SK-N-SH treated with all-trans-retinoic acid at 6 μM for 48 hours (cell line): ENCODE measurements around the gene KASH5.

ENCODE experiments used
- BACH2 ChIP-seq: fragments of 250-450 bp; sonication (Bioruptor Pico); IDR thresholded peaks from 2 replicates; pipeline ENCODE4 v1.9.0; 2021; ENCODE audit warnings: mild to moderate bottlenecking, borderline replicate concordance
- CREB5 ChIP-seq: fragments of 250-450 bp; sonication (Bioruptor Pico); IDR thresholded peaks from 2 replicates; pipeline ENCODE4 v1.5.1; 2020; ENCODE audit warnings: low read depth, mild to moderate bottlenecking, moderate library complexity
- OSR1 ChIP-seq: fragments of 250-450 bp; sonication (Bioruptor Pico); IDR thresholded peaks from 2 replicates; pipeline ENCODE4 v1.8.0; 2022; ENCODE audit warnings: moderate library complexity, mild to moderate bottlenecking, inconsistent platforms
- TOX ChIP-seq: fragments of 250-450 bp; sonication (Bioruptor Pico); IDR thresholded peaks from 2 replicates; pipeline ENCODE4 v1.8.0; 2021; ENCODE audit warnings: mild to moderate bottlenecking, moderate library complexity, borderline replicate concordance
- ZC3H10 ChIP-seq: fragments of 250-450 bp; sonication (Bioruptor Pico); IDR thresholded peaks from 2 replicates; pipeline ENCODE4 v1.5.1; 2021; ENCODE audit warnings: mild to moderate bottlenecking, moderate library complexity
- ZNF565 ChIP-seq: fragments of 450-650 bp; formaldehyde crosslinking; conservative IDR thresholded peaks from 2 replicates; pipeline ENCODE4 v1.5.0; 2020; ENCODE audit warnings: low read depth, mild to moderate bottlenecking, moderate library complexity

- TF ChIP-seq TOX (CRISPR knock-in tag) (no peak), OSR1 (CRISPR knock-in tag) (no peak), ZNF565 (CRISPR knock-in tag) (no peak), BACH2 (CRISPR knock-in tag) (no peak), ZC3H10 (CRISPR knock-in tag) (no peak), CREB5 (CRISPR knock-in tag) (no peak)
Measured at GRCh38 chr19:49398931-49399330, 10.9 kb downstream of the KASH5 start.
